ENCODE measurements around the gene MUC20.
"Not testable (repeated sequence)": the region's sequence is repeated elsewhere in the genome, so short reads cannot be mapped to it uniquely, and the experiment has no call there.

Gene MUC20

GRCh38 chr3:195773956-195774537, 53.3 kb downstream of the MUC20 start:
- Histone ChIP-seq H3K4me2 (ENCODE audit: insufficient read depth, low read length) (no peak overlapping the region), H3K4me1 (ENCODE audit: insufficient read depth, low read length) (no peaks in the 10 kb centered on the region), H3K27me3 (ENCODE audit: insufficient read depth, low read length, poor library complexity) (no peaks in the 10 kb centered on the region), H4K20me1 (ENCODE audit: insufficient read depth, low read length) (no peaks in the 10 kb centered on the region), H3K9ac (ENCODE audit: low read depth, low read length) (no peak overlapping the region), H3K27ac (ENCODE audit: low read length) (no peak overlapping the region), H3K9me3 (ENCODE audit: insufficient read depth, low read length, severe bottlenecking) (no peaks in the 10 kb centered on the region), H3K36me3 (ENCODE audit: insufficient read depth, low read length) (no peaks in the 10 kb centered on the region), H3K79me2 (ENCODE audit: insufficient read depth, low read length) (no peaks in the 10 kb centered on the region), H3K4me3 (ENCODE audit: low read depth in 1 of 2, low read length in 2 of 2) (no peak overlapping the region), H2AFZ (ENCODE audit: low read depth, low read length) (no peak overlapping the region)
- ATAC-seq (ENCODE audit: insufficient read depth, low read depth) (no peak), DNase-seq (no peak)
- TF ChIP-seq CTCF (IDR thresholded peaks at IDR 0.05; ENCODE audit: borderline replicate concordance, extremely low read depth, low read length, poor library complexity, severe bottlenecking), result no peak
- no peak for TF ChIP-seq EZH2 (IDR thresholded peaks at IDR 0.05; ENCODE audit: borderline replicate concordance, low read depth, low read length, severe bottlenecking)

- Histone ChIP-seq H3K9ac (ENCODE audit: low read depth, low read length) (no peak overlapping the region), H3K4me1 (ENCODE audit: insufficient read depth, low read length) (no peaks in the 10 kb centered on the region), H3K79me2 (ENCODE audit: insufficient read depth, low read length) (no peaks in the 10 kb centered on the region), H4K20me1 (ENCODE audit: insufficient read depth, low read length) (no peaks in the 10 kb centered on the region), H3K27ac (ENCODE audit: low read length) (no peak overlapping the region), H3K9me3 (ENCODE audit: insufficient read depth, low read length, severe bottlenecking) (no peaks in the 10 kb centered on the region), H3K4me3 (ENCODE audit: low read depth in 1 of 2, low read length in 2 of 2) (no peak overlapping the region), H3K36me3 (ENCODE audit: insufficient read depth, low read length) (no peaks in the 10 kb centered on the region), H2AFZ (ENCODE audit: low read depth, low read length) (no peak overlapping the region), H3K27me3 (ENCODE audit: insufficient read depth, low read length, poor library complexity) (no peaks in the 10 kb centered on the region), H3K4me2 (ENCODE audit: insufficient read depth, low read length) (no peak overlapping the region)
- DNase-seq, result peak; percentile 53
- TF ChIP-seq EZH2 (IDR thresholded peaks at IDR 0.05; ENCODE audit: borderline replicate concordance, low read depth, low read length, severe bottlenecking) (no peak), CTCF (IDR thresholded peaks at IDR 0.05; ENCODE audit: borderline replicate concordance, extremely low read depth, low read length, poor library complexity, severe bottlenecking) (peak; percentile 63)
- peak; percentile 71; the same call in 2 of the 3 replicates for ATAC-seq (ENCODE audit: insufficient read depth, low read depth)
Measured at GRCh38 chr3:195774917-195775316, 54.1 kb downstream of the MUC20 start.

GRCh38 chr3:195777975-195778374, 57.2 kb downstream of the MUC20 start:
- DNase-seq (no peak), ATAC-seq (ENCODE audit: insufficient read depth, low read depth) (no peak)
- TF ChIP-seq EZH2 (IDR thresholded peaks at IDR 0.05; ENCODE audit: borderline replicate concordance, low read depth, low read length, severe bottlenecking), result no peak
- TF ChIP-seq CTCF (IDR thresholded peaks at IDR 0.05; ENCODE audit: borderline replicate concordance, extremely low read depth, low read length, poor library complexity, severe bottlenecking), result no peak
- H4K20me1 ChIP-seq (ENCODE audit: insufficient read depth, low read length), result no peaks in the 10 kb centered on the region
- H3K4me2 ChIP-seq (ENCODE audit: insufficient read depth, low read length), result no peak overlapping the region
- no peaks in the 10 kb centered on the region for H3K27me3 ChIP-seq (ENCODE audit: insufficient read depth, low read length, poor library complexity)
- H3K79me2 ChIP-seq (ENCODE audit: insufficient read depth, low read length), result no peaks in the 10 kb centered on the region
- H2AFZ ChIP-seq (ENCODE audit: low read depth, low read length), result no peak overlapping the region
- no peaks in the 10 kb centered on the region for H3K9me3 ChIP-seq (ENCODE audit: insufficient read depth, low read length, severe bottlenecking)
- no peak overlapping the region for H3K4me3 ChIP-seq (ENCODE audit: low read depth in 1 of 2, low read length in 2 of 2)
- no peak overlapping the region for H3K9ac ChIP-seq (ENCODE audit: low read depth, low read length)
- H3K4me1 ChIP-seq (ENCODE audit: insufficient read depth, low read length), result no peaks in the 10 kb centered on the region
- H3K36me3 ChIP-seq (ENCODE audit: insufficient read depth, low read length), result no peaks in the 10 kb centered on the region
- H3K27ac ChIP-seq (ENCODE audit: low read length), result no peak overlapping the region

GRCh38 chr3:195781236-195781635, 60.5 kb downstream of the MUC20 start:
- H3K36me3 ChIP-seq (ENCODE audit: insufficient read depth, low read length); H3K9me3 ChIP-seq (ENCODE audit: insufficient read depth, low read length, severe bottlenecking): not testable (repeated sequence)

More at GRCh38 chr3:195781236-195781635, 60.5 kb downstream of the MUC20 start:
- not testable (repeated sequence) for H2AFZ ChIP-seq (ENCODE audit: low read depth, low read length); ATAC-seq (ENCODE audit: insufficient read depth, low read depth); H4K20me1 ChIP-seq (ENCODE audit: insufficient read depth, low read length); DNase-seq; H3K4me3 ChIP-seq (ENCODE audit: low read depth in 1 of 2, low read length in 2 of 2); H3K27me3 ChIP-seq (ENCODE audit: insufficient read depth, low read length, poor library complexity); H3K79me2 ChIP-seq (ENCODE audit: insufficient read depth, low read length); H3K4me2 ChIP-seq (ENCODE audit: insufficient read depth, low read length); H3K27ac ChIP-seq (ENCODE audit: low read length); H3K4me1 ChIP-seq (ENCODE audit: insufficient read depth, low read length); H3K9ac ChIP-seq (ENCODE audit: low read depth, low read length)
